Stimulated activated CD8-positive, alpha-beta memory T cell treated with anti-CD3 and anti-CD28 coated beads, Interleukin-2, amount 100 ng/mL, for 48 hours (primary cell): ENCODE data around the gene NOTCH2.

Experiments used
- DNase-seq, 2 donors: peaks; one replicate each; pipeline ENCODE4 v3.0.0-alpha.2; 2020; ENCODE audit warnings: low read depth in 2 of 2

NOTCH2 gene

GRCh38 chr1:119975006-119975405, 94.5 kb downstream of the NOTCH2 start:
- no peak for DNase-seq

- no peak for DNase-seq
Observed at GRCh38 chr1:119974013-119974412, 95.4 kb downstream of the NOTCH2 start.

GRCh38 chr1:119971710-119972570, 97.5 kb downstream of the NOTCH2 start:
- DNase-seq = no peak

GRCh38 chr1:119968601-119969000, 100.9 kb downstream of the NOTCH2 start:
- no peak for DNase-seq

- DNase-seq = peak; percentile 56 to 74
Observed at GRCh38 chr1:119968068-119968492, 101.4 kb downstream of the NOTCH2 start.

- no peak for DNase-seq
Observed at GRCh38 chr1:119966681-119967080, 102.8 kb downstream of the NOTCH2 start.

GRCh38 chr1:119966020-119966419, 103.4 kb downstream of the NOTCH2 start:
- DNase-seq = no peak

GRCh38 chr1:119964673-119965363, 104.6 kb downstream of the NOTCH2 start:
- no peak for DNase-seq

GRCh38 chr1:119962296-119962968, 107.0 kb downstream of the NOTCH2 start:
- DNase-seq = no peak

GRCh38 chr1:119960501-119960900, 109.0 kb downstream of the NOTCH2 start:
- DNase-seq = no peak

GRCh38 chr1:119959268-119960220, 109.9 kb downstream of the NOTCH2 start:
- DNase-seq = no peak

- DNase-seq = no peak
Observed at GRCh38 chr1:119958223-119958622, 111.2 kb downstream of the NOTCH2 start.

GRCh38 chr1:119956306-119956705, 113.2 kb downstream of the NOTCH2 start:
- DNase-seq = no peak

GRCh38 chr1:119954476-119955422, 114.7 kb downstream of the NOTCH2 start:
- no peak for DNase-seq

- no peak for DNase-seq
Observed at GRCh38 chr1:119953266-119953998, 116.0 kb downstream of the NOTCH2 start.

- no peak for DNase-seq
Observed at GRCh38 chr1:119952496-119952895, 117.0 kb downstream of the NOTCH2 start.

- DNase-seq = peak; percentile 58 to 65
Observed at GRCh38 chr1:119948342-119949214, 120.9 kb downstream of the NOTCH2 start.

GRCh38 chr1:119947468-119947867, 122.0 kb downstream of the NOTCH2 start:
- no peak for DNase-seq
